ENCODE data around the gene TAF1A. TPM values are rescaled to one million over a fixed set of nuclear protein-coding genes. Genes with fewer than 3 reads are reported as not detected.

TAF1A gene
- total and polyA plus RNA-seq, 10 of the 15 experiments (the other 5 are each of a cell fraction or from before 2014, with no cell fraction given), result 7.7 to 17.9 (median 12.0) TPM

- intact Hi-C loops (cut with micrococcal nuclease; ENCODE audit: unreplicated experiment), result loop anchor here (5.0 kb wide), 1 partner anchor 452 kb away; no protein-coding TSS in a partner anchor
- in situ Hi-C loops (cut with MboI), result loop anchor here (5.0 kb wide), 1 partner anchor 168 kb away; no protein-coding TSS in a partner anchor
- H3K27ac ChIP-seq (ENCODE audit: control insufficient read depth, insufficient read depth), result no peak overlapping the region
- H3K4me2 ChIP-seq (ENCODE audit: control insufficient read depth, insufficient read depth), result no peak overlapping the region
- no peak overlapping the region for H3K9ac ChIP-seq (ENCODE audit: control insufficient read depth, insufficient read depth, low read length)
- H3K27me3 ChIP-seq (replicated peaks in 1 of 2; ENCODE audit: control insufficient read depth in 2 of 2, insufficient read depth in 2 of 2, low read length in 1 of 2), result no peaks in the 10 kb centered on the region
- FAIRE-seq, result no peak
- 80% methylated on average over 7 of the region's 7 CpGs for WGBS (ENCODE audit: insufficient coverage, insufficient replicate concordance, low lambda C conversion rate, missing lambda C conversion rate)
- no peaks in the 10 kb centered on the region for H3K9me3 ChIP-seq (replicated peaks; ENCODE audit: control insufficient read depth, insufficient read depth, low read length)
- no peak overlapping the region for H2AFZ ChIP-seq (ENCODE audit: control insufficient read depth, low read depth, low read length)
- SMC1A ChIA-PET (ENCODE audit: uncharacterized antibody, unreplicated experiment), result no interaction called here
- H3K4me1 ChIP-seq (ENCODE audit: control insufficient read depth, insufficient read depth, low read length), result no peaks in the 10 kb centered on the region
- ATAC-seq, result no peak
- no peak for DNase-seq (ENCODE audit: low read depth, low spot score)
- H3K36me3 ChIP-seq (ENCODE audit: control insufficient read depth in 2 of 2, insufficient read depth in 2 of 2, low read length in 1 of 2), result peaks cover 0 to 8% of the 10 kb centered on the region in 2 experiments; a peak in 3 of 4 replicates
- no TSS peak for BruUV-seq (replicated peaks)
- no peaks in the 10 kb centered on the region for H4K20me1 ChIP-seq (ENCODE audit: control insufficient read depth, insufficient read depth)
- H3K79me2 ChIP-seq (ENCODE audit: control insufficient read depth, insufficient read depth, low read length), result no peaks in the 10 kb centered on the region
- H3K4me3 ChIP-seq, result no peak overlapping the region
- POLR2A ChIA-PET, result no interaction called here
- RAD21 ChIA-PET (ENCODE audit: unreplicated experiment), result no interaction called here
- CTCF ChIA-PET, result no interaction called here
- TF ChIP-seq IRF4 (IDR thresholded peaks at IDR 0.05; ENCODE audit: low read depth, low read length), result no peak
- no peak for TF ChIP-seq SIX5 (IDR thresholded peaks at IDR 0.05; ENCODE audit: low read depth, low read length, severe bottlenecking)
- TF ChIP-seq ZNF274 (IDR thresholded peaks at IDR 0.05; ENCODE audit: insufficient read depth, insufficient read length), result no peak
- no peak for TF ChIP-seq SKIL (IDR thresholded peaks at IDR 0.05; ENCODE audit: low read depth, poor library complexity, severe bottlenecking)
- TF ChIP-seq HDAC6 (IDR thresholded peaks at IDR 0.05; ENCODE audit: unreplicated experiment), result no peak
- TF ChIP-seq BHLHE40 (IDR thresholded peaks at IDR 0.05; ENCODE audit: borderline replicate concordance in 1 of 2, low read depth in 2 of 2, low read length in 1 of 2), result no peak
- TF ChIP-seq TARDBP (IDR thresholded peaks at IDR 0.05; ENCODE audit: borderline replicate concordance), result no peak
- no peak for TF ChIP-seq SPI1 (IDR thresholded peaks at IDR 0.05; ENCODE audit: borderline replicate concordance, insufficient read depth, low read depth, low read length)
- TF ChIP-seq FOXM1 (IDR thresholded peaks at IDR 0.05; ENCODE audit: low read depth, low read length), result no peak
- TF ChIP-seq BCL3 (IDR thresholded peaks at IDR 0.05; ENCODE audit: borderline replicate concordance, insufficient read depth, low read depth, low read length, poor library complexity, severe bottlenecking), result no peak
- TF ChIP-seq BCLAF1 (IDR thresholded peaks at IDR 0.05), result no peak
- no peak for TF ChIP-seq PAX8 (IDR thresholded peaks at IDR 0.05)
- TF ChIP-seq RAD51 (IDR thresholded peaks at IDR 0.05), result no peak
These were observed 40.3 kb upstream of the TAF1A start for GRCh38 chr1:222629921-222630535.

Data from GM12878 (cell line).